RWPE1 (cell line): ENCODE results near the gene SORL1.
"Not testable (repeated sequence)": the region's sequence is repeated elsewhere in the genome, so short reads cannot be mapped to it uniquely, and the experiment has no call there.

Experiments used
- CTCF ChIA-PET: fragments of 350-600 bp; sonication (Branson Sonifier 250); formaldehyde crosslinking; extraction: SDS; loops from one replicate; lab custom pipeline; 2021; lab: Yijun Ruan, JAX
- POLR2A ChIA-PET: fragments of 400-600 bp; formaldehyde crosslinking; extraction: SDS; loops from one replicate; lab custom pipeline; 2020; ENCODE audit warnings: antibody characterized with exemption; ENCODE audit not compliant: low non-redundant PET; lab: Yijun Ruan, JAX
- DNase-seq: peaks from one replicate; pipeline ENCODE4 v3.0.0; 2012; ENCODE audit warnings: low spot score
- H3K27ac ChIP-seq: fragments of 450-650 bp; 2 replicates; pipeline ENCODE4 v1.5.1; 2017
- CTCF ChIP-seq: fragments of 450-650 bp; conservative IDR thresholded peaks from 2 replicates; pipeline ENCODE4 v1.5.1; 2017; ENCODE audit warnings: low read depth, mild to moderate bottlenecking

SORL1 gene

GRCh38 chr11:121451986-121452608 lies at the start of gene SORL1:
Gene SORL1, plus strand, starts transcription at chr11:121452314. Its CDS starts 18 bp downstream, at chr11:121452332.
- DNase-seq, result peak; percentile 58
- peak; percentile 82 for TF ChIP-seq CTCF
- peak within 1 kb of the TSS; percentile 60 for H3K27ac ChIP-seq
- ChIA-PET POLR2A (no interaction called here), CTCF (interaction anchor here (0.5 to 1.5 kb wide), 9 partner anchors 13 to 152 kb away, joined by 3 to 7 read pairs (median 4); no protein-coding TSS in a partner anchor)

- POLR2A ChIA-PET, result interaction anchor here (0.7 kb wide), 1 partner anchor 30 kb away, joined by 5 read pairs; no protein-coding TSS in a partner anchor
- CTCF ChIA-PET, result no interaction called here
Observed at GRCh38 chr11:121405646-121406045, 46.5 kb upstream of the SORL1 start.

GRCh38 chr11:121406291-121406690 lies 45.8 kb upstream of the SORL1 start:
- H3K27ac ChIP-seq, result no peak overlapping the region
- no peak for TF ChIP-seq CTCF
- ChIA-PET CTCF (interaction anchor here (0.7 kb wide), 1 partner anchor 357 kb away, joined by 3 read pairs; no protein-coding TSS in a partner anchor), POLR2A (no interaction called here)
- no peak for DNase-seq

More at GRCh38 chr11:121405646-121406045, 46.5 kb upstream of the SORL1 start:
- no peak overlapping the region for H3K27ac ChIP-seq
- TF ChIP-seq CTCF, result no peak
- no peak for DNase-seq

GRCh38 chr11:121408830-121409229 lies 43.3 kb upstream of the SORL1 start:
- no peak for TF ChIP-seq CTCF
- ChIA-PET CTCF (interaction anchor here (0.6 kb wide), 1 partner anchor 761 kb away, joined by 4 read pairs; no protein-coding TSS in a partner anchor), POLR2A (no interaction called here)
- H3K27ac ChIP-seq, result no peak overlapping the region
- DNase-seq, result no peak

- POLR2A ChIA-PET, DNase-seq, CTCF ChIA-PET, H3K27ac ChIP-seq: not testable (repeated sequence)
Observed at GRCh38 chr11:121410041-121410440, 42.1 kb upstream of the SORL1 start.

GRCh38 chr11:121411330-121411729 lies 40.8 kb upstream of the SORL1 start:
- H3K27ac ChIP-seq, POLR2A ChIA-PET, DNase-seq, CTCF ChIA-PET: not testable (repeated sequence)

- no peak for DNase-seq
- CTCF ChIA-PET, result no interaction called here
- no peak overlapping the region for H3K27ac ChIP-seq
- TF ChIP-seq CTCF, result no peak
- POLR2A ChIA-PET, result no interaction called here
Observed at GRCh38 chr11:121412000-121412587, 40.0 kb upstream of the SORL1 start.
